GM19025 (cell line): ENCODE measurements around the gene CCNK.

ENCODE experiments used
- ATAC-seq: cut with Tn5 transposase; IDR thresholded peaks from one replicate; pipeline ENCODE4 v1.9.1; 2021; ENCODE audit warnings: mild to moderate bottlenecking, low read depth, moderate library complexity; ENCODE audit not compliant: unreplicated experiment

Gene CCNK

DNA sequence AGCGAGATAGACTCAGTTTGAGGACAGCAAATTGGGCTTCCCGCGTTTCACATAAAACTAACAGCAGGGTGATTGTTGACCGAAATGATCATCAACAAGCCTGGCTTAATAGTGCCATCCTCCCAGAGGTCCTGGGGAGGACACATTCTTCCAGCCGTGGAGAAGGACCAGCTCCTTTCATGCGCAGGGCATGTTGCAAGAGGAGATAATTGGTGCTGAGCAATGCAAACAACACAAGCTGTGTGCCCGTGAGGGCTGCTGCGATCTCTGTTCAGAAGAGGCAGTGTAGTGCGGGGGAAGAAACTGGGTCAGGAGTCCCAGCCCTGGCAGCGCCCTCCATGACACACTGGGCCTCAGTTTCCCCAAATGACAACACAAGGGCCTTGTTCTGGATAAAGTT, 68.5 kb downstream of the CCNK start:
- ATAC-seq = no peak

DNA sequence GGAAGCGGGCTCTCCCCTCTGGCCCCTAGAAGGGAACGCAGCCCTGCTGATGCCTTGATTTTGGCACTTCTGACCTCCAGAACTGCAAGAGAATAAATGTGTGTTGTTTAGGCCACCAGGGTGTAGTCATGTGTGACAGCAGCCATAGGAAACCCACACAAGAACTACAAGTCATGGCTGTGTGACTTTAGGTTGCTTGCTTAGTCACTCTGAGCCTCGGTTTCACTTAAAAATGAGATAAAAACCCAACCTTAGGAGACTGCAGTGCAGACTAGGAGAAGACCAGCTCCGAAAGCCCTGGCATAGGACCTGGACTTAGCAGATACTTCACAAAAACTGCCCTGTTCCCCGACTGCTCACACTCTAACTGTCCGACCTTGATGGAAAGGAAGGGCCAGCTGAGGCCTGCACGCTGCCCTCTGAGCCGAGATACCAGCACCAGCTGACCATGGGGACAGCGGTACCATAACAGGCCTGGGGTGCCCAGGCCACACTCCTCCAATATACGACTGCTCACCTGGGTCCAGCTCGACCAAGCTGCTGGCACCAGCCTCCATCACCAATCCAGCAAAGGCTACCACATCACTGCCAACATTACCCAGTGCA, 69.3 kb downstream of the CCNK start:
- no peak for ATAC-seq

DNA sequence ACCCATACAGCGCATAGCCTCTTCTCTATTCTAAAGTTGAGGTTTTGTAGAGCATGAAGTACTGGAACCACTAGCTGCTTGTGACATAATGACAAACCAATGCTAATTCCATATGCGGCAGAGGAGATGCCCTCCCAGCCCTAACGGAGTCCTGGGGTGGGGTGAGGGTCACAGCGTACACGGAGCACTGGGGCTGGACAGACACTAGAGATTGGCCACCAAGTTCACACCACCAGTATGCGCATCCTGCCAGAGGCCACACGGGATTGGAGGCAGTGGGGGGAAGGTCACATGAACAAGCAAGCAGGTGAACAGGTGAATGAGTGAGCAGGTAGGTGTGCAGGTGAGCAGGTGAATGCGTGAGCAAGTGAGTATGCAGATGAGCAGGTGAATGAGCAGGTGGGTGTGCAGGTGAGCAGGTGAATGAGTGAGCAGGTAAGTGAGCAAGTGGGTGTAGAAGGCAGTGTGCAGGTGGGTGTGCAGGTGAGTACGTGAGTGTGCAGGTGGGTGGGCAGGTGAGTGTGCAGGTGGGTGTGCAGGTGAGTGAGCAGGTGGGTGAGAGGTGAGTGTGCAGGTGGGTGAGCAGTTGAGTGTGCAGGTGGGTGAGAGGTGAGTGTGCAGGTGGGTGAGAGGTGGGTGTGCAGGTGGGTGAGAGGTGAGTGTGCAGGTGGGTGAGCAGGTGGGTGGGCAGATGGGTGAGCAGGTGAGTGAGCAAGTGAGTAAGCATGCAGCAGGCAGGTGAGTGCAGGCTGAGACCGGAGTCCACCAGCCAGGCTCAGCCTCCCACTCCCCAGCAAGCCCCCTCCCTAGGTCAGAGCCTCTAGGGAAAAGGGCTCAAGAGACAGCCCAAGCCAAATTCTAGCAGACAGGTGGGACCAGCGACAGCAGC, 70.1 kb downstream of the CCNK start:
- no peak for ATAC-seq

DNA sequence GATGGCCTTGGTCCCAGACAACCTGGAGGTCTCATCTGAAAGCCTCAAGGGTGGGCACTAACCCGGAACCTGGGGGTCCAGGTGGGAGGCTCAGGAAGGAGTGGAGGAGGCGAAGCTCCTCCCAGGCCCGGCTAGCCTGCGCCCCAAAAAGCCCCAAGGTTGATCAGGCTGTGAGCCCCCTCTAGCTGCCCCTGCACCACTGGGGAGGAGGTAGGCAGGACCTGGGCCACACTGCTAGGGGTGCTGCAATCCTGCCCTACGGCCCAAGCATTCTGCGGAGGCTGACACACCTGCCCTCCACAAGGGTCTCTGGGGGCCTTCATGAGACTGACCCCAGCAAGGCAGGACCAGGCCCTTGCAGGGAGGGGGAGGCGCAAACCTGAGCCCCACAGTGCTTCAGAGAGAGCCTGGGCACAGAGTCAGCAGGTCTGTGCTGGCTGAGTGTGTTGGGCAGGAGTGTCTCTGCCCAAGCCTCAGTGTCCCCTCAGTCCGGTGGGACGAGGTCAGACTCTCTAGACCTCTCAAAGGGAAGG, 70.9 kb downstream of the CCNK start:
- ATAC-seq = no peak

DNA sequence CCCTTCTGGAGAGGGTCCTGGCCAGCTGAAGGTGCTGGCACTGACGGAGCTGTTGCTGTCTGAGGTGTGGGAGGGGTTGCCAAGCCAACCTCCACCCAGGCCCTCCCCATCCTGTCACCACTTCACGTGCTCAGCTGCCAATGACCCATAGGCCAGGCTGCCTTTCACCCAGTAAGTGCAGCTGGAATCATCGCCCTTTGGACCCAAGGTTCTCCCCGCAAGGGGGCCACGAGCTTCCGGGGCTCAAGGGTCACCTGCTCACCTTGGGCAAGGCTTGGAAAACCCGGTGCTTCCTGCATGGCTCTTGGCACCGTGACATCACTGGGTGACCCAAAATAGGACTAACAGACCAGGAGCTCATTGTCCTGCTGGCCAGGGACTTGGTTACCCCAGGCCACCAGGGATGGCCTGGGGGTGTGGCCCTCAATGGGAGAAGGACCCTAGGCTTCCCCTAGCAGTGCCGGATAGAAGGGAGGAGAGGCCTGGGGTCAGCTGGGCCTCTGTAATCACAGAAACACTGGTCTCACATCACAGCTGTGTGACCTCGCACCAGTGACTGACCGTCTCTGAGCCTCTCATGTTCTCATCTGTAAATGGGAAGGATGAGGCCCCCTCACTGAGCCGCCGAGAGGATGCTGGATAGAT, 71.5 kb downstream of the CCNK start:
- no peak for ATAC-seq

DNA sequence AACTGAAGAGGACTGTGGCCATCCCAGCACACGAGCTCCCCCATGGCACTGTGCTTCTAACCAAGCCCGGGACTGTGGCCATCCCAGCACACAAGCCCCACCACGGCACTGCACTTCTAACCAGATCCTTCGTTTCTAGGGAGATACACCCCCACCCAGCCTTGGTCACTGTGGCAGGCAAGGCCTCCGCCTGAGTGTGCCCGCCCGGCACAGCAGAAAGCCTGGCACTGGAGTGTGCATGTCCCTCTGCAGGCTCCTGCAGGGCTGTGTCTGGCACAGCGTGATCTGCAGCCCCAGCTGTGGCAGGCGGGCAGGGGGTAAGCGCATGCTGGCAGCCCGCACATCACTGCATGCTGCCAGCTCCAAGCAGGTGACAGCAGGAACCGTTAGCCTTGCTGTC, 73.0 kb downstream of the CCNK start:
- no peak for ATAC-seq

DNA sequence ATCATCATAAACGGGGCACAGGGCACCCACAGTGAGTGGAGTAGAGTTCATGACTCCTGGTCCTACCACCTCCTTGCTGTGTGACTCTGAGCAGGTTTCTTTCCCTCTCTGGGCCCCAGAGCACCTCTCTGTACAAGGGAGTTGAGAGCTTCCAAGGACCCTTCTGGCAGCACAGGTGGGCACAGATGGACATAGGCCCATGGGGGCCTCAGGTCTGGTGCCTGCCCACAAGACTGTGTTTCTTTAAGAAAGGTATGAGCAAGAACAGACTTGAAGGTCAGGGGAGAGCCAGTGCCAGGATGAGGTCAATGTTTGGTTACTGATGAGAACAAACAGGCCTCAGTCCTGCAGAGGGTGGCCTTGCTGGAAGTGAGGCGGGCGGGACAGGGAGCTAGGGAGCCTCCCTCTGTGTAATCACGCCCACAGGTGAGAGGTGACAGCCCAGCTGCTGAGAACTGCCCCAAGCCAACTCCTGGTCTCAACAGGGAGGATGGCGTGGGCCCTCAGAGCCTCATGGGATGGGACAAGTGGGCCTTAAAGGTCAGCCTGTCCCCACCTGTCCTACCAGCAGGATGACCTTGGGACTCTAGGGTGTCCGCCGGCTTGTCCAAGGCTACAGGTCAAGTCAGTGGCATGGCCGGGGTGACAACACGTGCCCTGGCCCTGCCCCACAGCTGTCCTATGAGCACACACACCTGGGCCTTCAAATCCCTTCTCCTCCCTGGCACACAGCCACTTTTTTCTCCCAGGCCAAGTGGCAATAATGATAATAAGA, 73.7 kb downstream of the CCNK start:
- no peak for ATAC-seq

DNA sequence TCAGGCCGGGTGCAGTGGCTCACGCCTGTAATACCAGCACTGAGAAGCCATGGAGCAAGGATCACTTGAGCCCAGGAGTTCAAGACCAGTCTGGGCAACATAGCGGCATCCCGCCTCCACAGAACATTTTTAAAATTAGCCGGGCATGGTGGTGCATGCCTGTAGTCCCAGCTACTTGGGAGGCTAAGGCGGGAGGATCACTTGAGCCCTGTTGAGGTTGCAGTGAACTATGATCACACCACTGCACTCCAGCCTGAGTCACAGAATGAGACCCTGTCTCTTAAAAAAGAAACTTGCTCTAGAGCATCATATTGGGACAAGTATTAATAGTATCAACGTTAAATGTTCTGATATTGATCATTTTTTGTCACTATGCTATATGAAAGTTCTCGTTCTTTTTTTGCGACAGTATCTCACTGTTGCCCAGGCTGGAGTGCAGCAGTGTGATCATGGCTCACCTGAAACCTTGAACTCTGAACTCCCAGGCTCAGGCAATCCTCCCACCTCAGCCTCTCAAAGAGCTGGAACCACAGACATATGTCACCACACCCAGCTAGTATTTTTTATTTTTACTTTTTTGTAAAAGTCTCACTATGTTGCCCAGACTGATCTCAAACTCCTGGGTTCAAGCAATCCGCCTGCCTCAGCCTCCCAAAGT, 75.1 kb downstream of the CCNK start:
- ATAC-seq = no peak

DNA sequence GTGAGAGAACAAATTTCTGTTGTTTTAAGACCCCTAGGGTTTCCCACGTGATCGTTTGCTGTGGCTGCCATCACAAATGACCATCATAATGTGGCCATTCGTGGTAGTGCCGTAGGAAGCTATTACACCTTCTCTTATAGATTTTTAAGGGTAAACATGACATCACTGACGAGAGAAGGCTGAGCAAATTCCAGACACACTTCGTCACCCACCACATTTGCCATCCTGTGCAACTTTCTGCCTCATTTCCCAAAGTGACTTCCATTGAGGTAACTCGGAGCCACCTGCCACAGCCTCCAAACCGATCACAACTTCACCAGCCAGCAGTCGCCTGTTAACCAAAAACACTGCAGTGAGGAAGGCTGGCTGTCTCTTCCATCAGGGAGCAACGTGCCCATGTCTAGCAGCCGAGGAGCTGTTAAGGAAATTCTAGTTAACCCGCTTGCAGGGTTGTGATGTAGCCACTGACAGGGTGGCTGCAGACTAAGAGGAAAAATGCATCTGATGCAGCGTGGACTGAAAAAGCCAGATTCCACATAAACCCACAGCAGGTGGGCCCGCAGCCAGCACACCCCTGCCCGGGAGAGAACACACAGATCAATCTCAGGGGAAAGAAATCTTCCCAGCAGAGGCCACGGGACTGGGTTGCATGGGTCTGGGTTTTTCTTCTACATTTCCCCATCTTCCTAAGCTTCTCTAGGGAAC, 78.2 kb downstream of the CCNK start:
- ATAC-seq = no peak

DNA sequence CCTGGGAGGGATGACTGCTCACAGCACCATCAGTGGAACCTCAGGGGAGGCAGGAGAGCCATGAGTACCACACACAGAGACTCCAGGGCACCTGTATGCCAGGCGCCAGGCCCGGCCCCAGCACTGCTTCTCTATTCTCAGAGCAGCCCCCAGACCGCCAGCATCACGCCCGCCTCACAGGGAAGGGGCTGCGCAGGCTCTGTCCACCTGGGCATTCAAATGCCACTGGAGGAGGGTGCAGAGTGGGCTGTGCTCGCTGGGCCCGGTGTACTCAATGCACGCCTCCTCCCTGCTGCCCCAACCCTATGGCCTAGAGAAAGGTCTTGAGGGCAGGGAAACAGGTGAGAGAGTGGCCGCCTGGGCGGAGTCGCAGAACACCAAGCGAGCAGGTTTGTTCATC, 79.2 kb downstream of the CCNK start:
- no peak for ATAC-seq

DNA sequence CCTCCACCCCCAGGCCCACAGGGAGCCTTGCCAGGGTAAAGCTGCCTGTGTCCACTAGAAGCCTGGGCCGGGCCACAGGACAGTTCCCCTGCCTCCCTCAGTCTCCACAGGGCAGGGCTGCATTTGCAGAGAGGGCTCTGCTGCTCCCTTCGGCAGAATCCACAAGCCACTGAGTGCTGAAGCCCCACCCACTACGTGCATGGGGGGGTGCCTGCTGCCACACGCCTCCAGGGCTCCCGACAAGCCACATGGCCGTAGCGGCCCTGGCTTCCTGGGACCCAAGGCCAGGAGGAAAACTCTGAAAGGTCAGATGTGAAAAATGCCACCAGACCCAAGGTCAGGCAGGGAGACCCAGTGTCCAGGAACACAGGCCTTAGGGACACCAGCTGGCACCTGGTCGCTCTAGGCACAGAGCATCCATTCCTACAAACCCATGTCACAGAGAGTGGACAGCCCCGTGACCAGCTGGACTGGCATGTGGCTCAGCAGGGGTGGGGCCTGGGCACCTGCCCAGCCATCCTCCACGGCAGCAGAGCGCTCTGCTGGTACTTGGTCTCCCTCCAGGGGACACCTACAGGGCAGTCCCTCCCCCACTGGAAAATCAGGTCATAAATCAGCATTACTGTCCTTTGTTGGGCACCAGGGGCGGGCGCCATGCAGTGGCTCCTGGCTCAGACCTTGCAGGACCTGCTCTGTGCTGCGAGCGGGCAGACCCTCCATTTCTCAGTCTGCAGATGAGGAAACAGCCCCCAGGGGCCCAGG, 79.9 kb downstream of the CCNK start:
- ATAC-seq = no peak

DNA sequence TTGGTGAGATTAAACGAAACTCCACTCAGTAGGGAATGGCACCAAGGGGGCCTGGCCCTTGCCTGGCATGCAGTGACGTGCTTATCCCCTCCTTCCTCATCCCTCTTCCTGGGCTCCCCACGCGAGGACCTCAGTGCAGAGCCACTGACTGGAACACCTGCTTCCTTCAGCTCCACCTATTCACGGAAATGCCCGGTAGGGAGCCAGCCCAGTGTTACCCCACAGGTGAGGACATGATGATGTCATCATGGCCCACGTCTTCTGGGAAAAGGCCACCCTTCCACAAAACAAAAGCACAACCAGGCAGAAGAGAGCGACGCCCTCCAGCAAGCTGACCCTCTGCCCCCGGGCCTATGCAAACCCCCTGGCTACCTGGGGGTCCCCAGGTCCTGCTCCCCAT, 80.7 kb downstream of the CCNK start:
- ATAC-seq = no peak
